NB4 (cell line): ENCODE results near the gene CCDC73.
"Not testable (repeated sequence)": the region's sequence is repeated elsewhere in the genome, so short reads cannot be mapped to it uniquely, and the experiment has no call there.

ENCODE experiments used
- DNase-seq: peaks from one replicate; pipeline ENCODE4 v3.0.0; 2010; ENCODE audit warnings: low read depth
- H3K4me3 ChIP-seq: one replicate; pipeline ENCODE4 v1.5.1; 2011; ENCODE audit warnings: mild to moderate bottlenecking, low read depth, low read length, moderate library complexity
- CTCF ChIP-seq: IDR thresholded peaks from one replicate; pipeline ENCODE4 v1.5.1; 2012; ENCODE audit warnings: low read depth, low read length
- MAX ChIP-seq: IDR thresholded peaks from 2 replicates; pipeline ENCODE4 v1.6.1; 2011; ENCODE audit warnings: low read depth, low read length
- MYC ChIP-seq: IDR thresholded peaks from 2 replicates; pipeline ENCODE4 v1.6.1; 2011; ENCODE audit warnings: low read depth, low read length
- POLR2A ChIP-seq: IDR thresholded peaks from 2 replicates; pipeline ENCODE4 v1.6.1; 2011; ENCODE audit warnings: mild to moderate bottlenecking; ENCODE audit not compliant: insufficient read length; ENCODE audit errors: extremely low read depth

The CCDC73 gene

GRCh38 chr11:32713496-32713895 is 81.0 kb downstream of the CCDC73 start:
- peak; percentile 27 for DNase-seq
- no peak overlapping the region for H3K4me3 ChIP-seq
- TF ChIP-seq MAX (no peak), CTCF (peak; percentile 29)

GRCh38 chr11:32708978-32709377 is 85.5 kb downstream of the CCDC73 start:
- H3K4me3 ChIP-seq, DNase-seq: not testable (repeated sequence)

- no peak overlapping the region for H3K4me3 ChIP-seq
- DNase-seq: peak; percentile 33
- TF ChIP-seq MAX: no peak
- TF ChIP-seq MYC: no peak
- TF ChIP-seq POLR2A: no peak
- no peak for TF ChIP-seq CTCF
Measured at GRCh38 chr11:32706985-32707741, 87.3 kb downstream of the CCDC73 start.

- H3K4me3 ChIP-seq: no peak overlapping the region
- no peak for DNase-seq
Measured at GRCh38 chr11:32705309-32706033, 89.0 kb downstream of the CCDC73 start.

GRCh38 chr11:32704775-32705174 is 89.7 kb downstream of the CCDC73 start:
- DNase-seq: no peak
- no peak overlapping the region for H3K4me3 ChIP-seq
- no peak for TF ChIP-seq CTCF
- no peak for TF ChIP-seq MYC
- TF ChIP-seq MAX: no peak
- no peak for TF ChIP-seq POLR2A

More at GRCh38 chr11:32705309-32706033, 89.0 kb downstream of the CCDC73 start:
- TF ChIP-seq MAX (no peak), POLR2A (no peak), CTCF (no peak), MYC (no peak)

- no peak for DNase-seq
- no peak overlapping the region for H3K4me3 ChIP-seq
- TF ChIP-seq CTCF (no peak), MAX (no peak), POLR2A (no peak), MYC (no peak)
Measured at GRCh38 chr11:32704261-32704660, 90.2 kb downstream of the CCDC73 start.
